ENCODE results near the gene DCDC1. TPM values are rescaled to one million over a fixed set of nuclear protein-coding genes. Genes with fewer than 3 reads are reported as not detected.

DCDC1 gene
- total and polyA plus RNA-seq, 2 experiments from 2014 or later, result 1.1 TPM; not detected in 1

DNA sequence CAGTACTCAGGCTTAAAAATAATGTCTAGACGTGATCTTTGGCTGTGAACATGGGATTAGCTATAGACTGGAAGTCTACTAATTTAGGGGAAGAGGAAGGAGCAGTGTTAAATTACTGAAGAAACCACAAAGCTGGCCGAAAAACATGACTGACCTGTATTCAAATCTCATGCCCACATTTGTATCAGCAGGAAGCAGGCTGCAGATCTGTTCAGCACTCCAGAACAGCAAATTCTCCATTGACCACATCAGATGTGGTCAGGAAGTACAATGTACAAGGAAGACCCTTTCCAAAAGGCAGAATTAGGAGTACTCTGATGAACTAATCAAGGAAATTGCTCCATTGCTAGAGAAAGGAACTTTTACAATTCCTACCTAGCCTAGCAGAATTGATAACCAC, 31.7 kb downstream of the DCDC1 start:
- TF ChIP-seq, protein P1, sequence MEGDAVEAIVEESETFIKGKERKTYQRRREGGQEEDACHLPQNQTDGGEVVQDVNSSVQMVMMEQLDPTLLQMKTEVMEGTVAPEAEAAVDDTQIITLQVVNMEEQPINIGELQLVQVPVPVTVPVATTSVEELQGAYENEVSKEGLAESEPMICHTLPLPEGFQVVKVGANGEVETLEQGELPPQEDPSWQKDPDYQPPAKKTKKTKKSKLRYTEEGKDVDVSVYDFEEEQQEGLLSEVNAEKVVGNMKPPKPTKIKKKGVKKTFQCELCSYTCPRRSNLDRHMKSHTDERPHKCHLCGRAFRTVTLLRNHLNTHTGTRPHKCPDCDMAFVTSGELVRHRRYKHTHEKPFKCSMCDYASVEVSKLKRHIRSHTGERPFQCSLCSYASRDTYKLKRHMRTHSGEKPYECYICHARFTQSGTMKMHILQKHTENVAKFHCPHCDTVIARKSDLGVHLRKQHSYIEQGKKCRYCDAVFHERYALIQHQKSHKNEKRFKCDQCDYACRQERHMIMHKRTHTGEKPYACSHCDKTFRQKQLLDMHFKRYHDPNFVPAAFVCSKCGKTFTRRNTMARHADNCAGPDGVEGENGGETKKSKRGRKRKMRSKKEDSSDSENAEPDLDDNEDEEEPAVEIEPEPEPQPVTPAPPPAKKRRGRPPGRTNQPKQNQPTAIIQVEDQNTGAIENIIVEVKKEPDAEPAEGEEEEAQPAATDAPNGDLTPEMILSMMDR (IDR thresholded peaks at IDR 0.05; ENCODE audit: low read depth, low read length), result no peak

DNA sequence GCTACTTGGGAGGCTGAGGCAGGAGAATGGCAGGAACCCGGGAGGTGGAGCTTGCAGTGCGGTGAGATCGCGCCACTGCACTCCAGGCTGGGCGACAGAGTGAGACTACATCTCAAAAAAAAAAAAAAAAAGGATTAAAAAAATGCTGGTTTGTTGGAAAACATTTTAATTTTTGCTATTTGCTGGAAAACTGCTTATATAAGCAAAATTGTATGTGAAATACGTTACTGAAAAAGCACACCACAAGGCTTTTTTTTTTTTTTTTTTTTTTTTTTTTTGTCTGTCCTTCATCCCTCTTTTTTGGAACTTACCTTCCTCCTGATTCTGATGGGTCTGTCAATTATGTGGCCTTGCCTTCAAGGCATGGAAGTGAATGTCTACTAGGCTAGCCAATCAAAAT, 40.8 kb downstream of the DCDC1 start:
- H3K9me3 ChIP-seq (ENCODE audit: low read depth), result no peaks in the 10 kb centered on the region
- TF ChIP-seq, protein P1 (IDR thresholded peaks at IDR 0.05; ENCODE audit: low read depth, low read length), result no peak

More for the DNA sequence above, 31.7 kb downstream of the DCDC1 start:
- Histone ChIP-seq H3K27ac (no peak overlapping the region), H3K4me3 (no peak overlapping the region), H3K4me1 (ENCODE audit: low read depth) (no peaks in the 10 kb centered on the region), H3K9me3 (ENCODE audit: low read depth) (no peaks in the 10 kb centered on the region), H3K36me3 (no peaks in the 10 kb centered on the region), H3K27me3 (no peaks in the 10 kb centered on the region)
- no peak for DNase-seq (ENCODE audit: low read depth in 1 of 2, low spot score in 1 of 2)

DNA sequence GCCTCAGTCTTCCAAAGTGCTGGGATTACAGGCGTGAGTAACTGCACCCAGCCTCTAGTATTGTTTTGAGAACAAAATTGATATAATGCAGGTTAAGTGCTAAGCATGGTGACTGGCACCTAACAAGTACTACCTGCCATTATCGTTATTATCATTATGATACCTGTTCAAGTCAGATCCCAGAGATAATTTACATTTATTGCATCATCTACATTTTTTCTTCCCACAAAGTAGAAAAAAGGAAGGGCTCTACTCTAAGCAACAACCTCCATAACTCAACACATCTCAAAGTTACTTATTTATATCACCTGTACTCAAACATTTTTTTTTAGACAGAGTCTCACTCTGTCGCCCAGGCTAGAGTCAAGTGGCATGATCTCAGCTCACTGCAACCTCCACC, 42.1 kb downstream of the DCDC1 start:
- no peak overlapping the region for H3K27ac ChIP-seq
- no peak for DNase-seq (ENCODE audit: low read depth in 1 of 2, low spot score in 1 of 2)
- H3K4me1 ChIP-seq (ENCODE audit: low read depth), result no peaks in the 10 kb centered on the region
- H3K4me3 ChIP-seq, result no peak overlapping the region
- H3K36me3 ChIP-seq, result no peaks in the 10 kb centered on the region
- TF ChIP-seq, protein P1 (IDR thresholded peaks at IDR 0.05; ENCODE audit: low read depth, low read length), result no peak
- no peaks in the 10 kb centered on the region for H3K27me3 ChIP-seq
- H3K9me3 ChIP-seq (ENCODE audit: low read depth), result no peaks in the 10 kb centered on the region

More for the DNA sequence above, 40.8 kb downstream of the DCDC1 start:
- H3K4me3 ChIP-seq, result no peak overlapping the region
- no peaks in the 10 kb centered on the region for H3K36me3 ChIP-seq
- H3K27me3 ChIP-seq, result no peaks in the 10 kb centered on the region
- H3K4me1 ChIP-seq (ENCODE audit: low read depth), result no peaks in the 10 kb centered on the region
- H3K27ac ChIP-seq, result no peak overlapping the region
- DNase-seq (ENCODE audit: low read depth in 1 of 2, low spot score in 1 of 2), result no peak

DNA sequence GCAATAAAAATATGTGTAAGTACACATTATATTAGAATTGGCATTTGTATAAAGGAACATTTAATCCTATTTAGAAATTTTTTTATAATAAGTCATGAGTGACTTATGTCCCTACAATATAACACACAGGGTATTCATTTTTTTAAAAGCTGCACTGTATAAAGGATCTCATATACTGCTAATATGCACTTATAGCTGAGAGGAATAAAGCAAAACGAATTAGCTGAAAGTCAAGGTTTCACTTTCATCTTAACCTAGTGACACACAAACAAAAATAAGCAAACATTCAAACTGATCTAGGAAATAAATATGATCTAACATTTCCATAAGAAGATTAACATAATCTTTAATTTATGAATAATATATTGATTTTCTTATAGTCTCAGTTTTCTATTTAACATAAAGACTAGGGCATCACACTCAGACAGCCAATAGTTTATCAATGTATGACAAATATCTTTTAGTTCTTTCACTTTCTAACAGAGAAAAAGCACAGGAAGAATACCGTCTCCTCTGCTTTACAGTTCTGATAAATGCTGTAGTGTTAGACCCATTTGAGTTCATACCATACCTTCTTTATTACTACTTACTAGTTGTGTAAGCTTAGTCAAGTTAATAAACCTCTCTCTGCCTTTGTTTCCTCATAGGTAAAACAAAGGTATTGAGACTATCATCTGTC, 42.9 kb downstream of the DCDC1 start:
- H3K9me3 ChIP-seq (ENCODE audit: low read depth), result no peaks in the 10 kb centered on the region
- H3K36me3 ChIP-seq, result no peaks in the 10 kb centered on the region
- no peak overlapping the region for H3K27ac ChIP-seq
- no peak for DNase-seq (ENCODE audit: low read depth in 1 of 2, low spot score in 1 of 2)
- H3K4me3 ChIP-seq, result no peak overlapping the region
- H3K4me1 ChIP-seq (ENCODE audit: low read depth), result no peaks in the 10 kb centered on the region
- no peaks in the 10 kb centered on the region for H3K27me3 ChIP-seq
- TF ChIP-seq, protein P1 (IDR thresholded peaks at IDR 0.05; ENCODE audit: low read depth, low read length), result no peak

DNA sequence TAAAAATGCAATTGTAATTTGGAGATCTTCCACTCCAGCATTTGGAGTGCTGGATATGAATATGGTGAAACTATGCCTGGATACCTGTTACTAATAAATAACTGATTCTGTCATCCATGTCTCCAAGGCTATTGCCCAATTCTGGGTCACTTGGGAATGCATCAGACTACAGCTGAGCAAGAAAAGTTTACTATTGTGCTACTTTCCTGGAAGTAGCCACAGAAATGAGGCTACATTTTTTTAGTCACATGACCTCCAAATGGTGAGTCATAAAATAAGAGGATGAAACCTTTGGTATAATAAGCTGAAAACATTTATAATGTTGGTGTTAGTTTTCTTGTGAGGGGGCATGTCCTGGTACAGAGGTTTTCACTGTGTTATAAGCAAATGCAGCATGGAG, 44.4 kb downstream of the DCDC1 start:
- H3K4me1 ChIP-seq (ENCODE audit: low read depth), result no peaks in the 10 kb centered on the region
- TF ChIP-seq, protein P1 (IDR thresholded peaks at IDR 0.05; ENCODE audit: low read depth, low read length), result no peak
- peak in 1 of 2 donors; percentile 71 for DNase-seq (ENCODE audit: low read depth in 1 of 2, low spot score in 1 of 2)

More for the DNA sequence above, 44.4 kb downstream of the DCDC1 start:
- no peaks in the 10 kb centered on the region for H3K9me3 ChIP-seq (ENCODE audit: low read depth)
- no peaks in the 10 kb centered on the region for H3K27me3 ChIP-seq
- H3K4me3 ChIP-seq, result no peak overlapping the region
- no peak overlapping the region for H3K27ac ChIP-seq
- no peaks in the 10 kb centered on the region for H3K36me3 ChIP-seq
